Thoracic aorta (tissue), 2 donors: ENCODE measurements around the gene DPM3. TPM values are rescaled to one million over a fixed set of nuclear protein-coding genes. Genes with fewer than 3 reads are reported as not detected.
"Not testable (repeated sequence)": the region's sequence is repeated elsewhere in the genome, so short reads cannot be mapped to it uniquely, and the experiment has no call there.

Source experiments
- ATAC-seq: fragments of 150-250 bp; one replicate; pipeline ENCODE4 v1.8.0; 2017; ENCODE audit warnings: low read depth; ENCODE audit not compliant: insufficient number of reproducible peaks, low FRiP score
- DNase-seq: peaks from one replicate; pipeline ENCODE4 v3.0.0-alpha.2; 2020; ENCODE audit warnings: low spot score
- H3K27ac ChIP-seq, 2 donors: fragments of 200-600 bp; sonication (generic); 1 replicate in 1 of 2; 2 replicates in 1 of 2; pipeline ENCODE4 v1.5.1; 2016; ENCODE audit warnings: mild to moderate bottlenecking in 2 of 2, moderate library complexity in 2 of 2
- H3K27me3 ChIP-seq: fragments of 200-600 bp; sonication (generic); replicated peaks from 2 replicates; pipeline ENCODE4 v1.6.0; 2016; ENCODE audit warnings: mild to moderate bottlenecking; ENCODE audit not compliant: insufficient read depth
- H3K36me3 ChIP-seq: fragments of 200-600 bp; sonication (generic); one replicate; pipeline ENCODE4 v1.5.1; 2016
- H3K4me1 ChIP-seq, 2 donors: fragments of 200-600 bp; sonication (generic); 1 replicate in 1 of 2; 2 replicates in 1 of 2; pipeline versions ENCODE4 v1.5.1 to v1.6.0; 2016; ENCODE audit warnings: low read depth in 2 of 2, mild to moderate bottlenecking in 1 of 2; ENCODE audit not compliant: control insufficient read depth in 1 of 2
- H3K4me3 ChIP-seq: fragments of 200-600 bp; sonication (generic); 2 replicates; pipeline ENCODE4 v1.5.1; 2016; ENCODE audit warnings: mild to moderate bottlenecking
- H3K9me3 ChIP-seq: fragments of 200-600 bp; sonication (generic); 2 replicates; pipeline ENCODE4 v1.5.1; 2016
- total RNA-seq, 2 donors: library from RNA; depleted of rRNA; stranded (reverse); fragments of >200 nt; gene quantifications; one replicate each; pipeline versions ENCODE4 v1.1.0 to v1.2.3, GENCODE V29; 2016
- TF ChIP-seq, protein P1 (sequence below): fragments of 200-600 bp; sonication (generic); IDR thresholded peaks from one replicate; pipeline ENCODE4 v1.5.1; 2019; ENCODE audit warnings: antibody characterized with exemption

The DPM3 gene
- total RNA-seq, 2 donors from 2014 or later, result 28.8 to 68.6 TPM

DNA sequence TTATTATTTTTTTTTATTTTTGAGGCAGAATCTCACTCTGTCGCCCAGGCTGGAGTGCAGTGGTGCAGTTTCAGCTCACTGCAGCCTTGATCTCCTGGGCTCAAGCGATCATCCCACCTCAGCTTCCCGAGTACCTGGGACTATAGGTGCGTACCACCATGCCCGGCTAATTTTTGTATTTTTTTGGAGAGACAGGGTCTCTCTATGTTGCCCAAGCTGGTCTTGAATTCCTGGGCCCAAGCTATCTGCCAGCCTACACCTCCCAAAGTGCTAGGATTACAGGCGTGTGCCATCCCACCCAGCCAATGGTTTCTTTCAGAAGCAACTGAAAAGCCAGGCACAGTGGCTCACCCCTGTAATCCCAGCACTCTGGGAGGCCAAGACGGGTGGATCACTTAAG, 30.5 kb upstream of the DPM3 start:
- H3K27ac ChIP-seq, result no peak overlapping the region
- H3K36me3 ChIP-seq, result peaks cover 7% of the 10 kb centered on the region
- TF ChIP-seq, protein P1, sequence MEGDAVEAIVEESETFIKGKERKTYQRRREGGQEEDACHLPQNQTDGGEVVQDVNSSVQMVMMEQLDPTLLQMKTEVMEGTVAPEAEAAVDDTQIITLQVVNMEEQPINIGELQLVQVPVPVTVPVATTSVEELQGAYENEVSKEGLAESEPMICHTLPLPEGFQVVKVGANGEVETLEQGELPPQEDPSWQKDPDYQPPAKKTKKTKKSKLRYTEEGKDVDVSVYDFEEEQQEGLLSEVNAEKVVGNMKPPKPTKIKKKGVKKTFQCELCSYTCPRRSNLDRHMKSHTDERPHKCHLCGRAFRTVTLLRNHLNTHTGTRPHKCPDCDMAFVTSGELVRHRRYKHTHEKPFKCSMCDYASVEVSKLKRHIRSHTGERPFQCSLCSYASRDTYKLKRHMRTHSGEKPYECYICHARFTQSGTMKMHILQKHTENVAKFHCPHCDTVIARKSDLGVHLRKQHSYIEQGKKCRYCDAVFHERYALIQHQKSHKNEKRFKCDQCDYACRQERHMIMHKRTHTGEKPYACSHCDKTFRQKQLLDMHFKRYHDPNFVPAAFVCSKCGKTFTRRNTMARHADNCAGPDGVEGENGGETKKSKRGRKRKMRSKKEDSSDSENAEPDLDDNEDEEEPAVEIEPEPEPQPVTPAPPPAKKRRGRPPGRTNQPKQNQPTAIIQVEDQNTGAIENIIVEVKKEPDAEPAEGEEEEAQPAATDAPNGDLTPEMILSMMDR, result no peak
- no peak for ATAC-seq
- H3K27me3 ChIP-seq, result no peaks in the 10 kb centered on the region
- peaks cover 6 to 31% of the 10 kb centered on the region in 2 donors for H3K4me1 ChIP-seq
- DNase-seq, result no peak
- H3K9me3 ChIP-seq, result no peaks in the 10 kb centered on the region
- H3K4me3 ChIP-seq, result no peak overlapping the region

DNA sequence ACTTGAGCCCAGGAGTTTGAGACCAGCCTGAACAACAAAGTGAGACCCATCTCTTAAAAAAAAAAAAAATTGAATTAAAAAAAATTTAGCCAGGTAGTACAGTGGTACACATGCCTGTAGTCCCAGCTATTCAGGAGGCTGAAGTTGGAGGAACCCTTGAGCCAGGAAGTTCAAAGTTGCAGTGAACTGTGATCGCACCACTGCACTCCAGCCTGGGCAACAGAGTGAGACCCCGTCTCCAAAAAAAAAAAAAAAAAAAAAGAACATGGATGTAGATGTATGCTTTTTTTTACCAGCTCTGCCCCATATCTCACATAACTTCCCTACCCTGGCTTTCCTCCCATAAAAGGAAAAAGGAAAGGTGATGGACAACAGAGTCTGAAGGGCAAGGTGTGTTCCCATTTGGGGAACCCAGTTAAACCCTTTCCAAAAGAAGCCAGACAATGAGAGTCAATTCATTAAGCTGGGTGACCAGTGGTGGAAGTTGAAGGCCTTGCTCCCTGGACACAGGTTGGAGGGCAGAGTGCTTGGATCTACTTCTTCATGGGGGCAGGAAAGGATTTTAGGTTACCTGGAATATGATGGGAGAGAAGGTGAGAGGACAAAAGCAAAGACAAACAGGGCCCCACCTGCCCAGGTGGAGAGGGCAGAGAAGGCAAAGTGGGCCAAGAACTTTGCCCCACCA, 29.9 kb upstream of the DPM3 start:
- no peak for ATAC-seq
- Histone ChIP-seq H3K4me3 (no peak overlapping the region), H3K36me3 (peaks cover 7% of the 10 kb centered on the region), H3K27me3 (no peaks in the 10 kb centered on the region), H3K4me1 (peaks cover 6 to 31% of the 10 kb centered on the region in 2 donors), H3K27ac (no peak overlapping the region), H3K9me3 (no peaks in the 10 kb centered on the region)
- TF ChIP-seq, protein P1, result no peak
- no peak for DNase-seq

DNA sequence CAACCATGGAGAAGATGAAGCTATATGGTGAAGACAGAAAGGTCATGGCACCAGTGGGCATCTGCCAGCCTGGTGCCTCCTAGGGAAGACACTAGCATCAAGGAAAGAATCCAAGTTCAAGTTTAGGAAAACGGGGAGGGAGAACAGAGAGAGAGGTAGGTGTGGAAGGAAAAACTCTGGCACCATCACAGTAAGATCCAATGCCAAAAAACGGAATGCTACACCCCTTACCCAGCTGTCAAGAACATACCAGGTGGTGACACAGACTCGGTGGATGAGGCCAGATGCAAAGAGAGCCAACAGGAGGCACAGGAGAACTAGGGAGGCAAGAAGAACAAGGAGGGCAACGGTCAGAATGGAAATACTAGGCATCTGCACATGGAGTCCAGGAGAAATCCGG, 29.2 kb upstream of the DPM3 start:
- H3K9me3 ChIP-seq, result no peaks in the 10 kb centered on the region
- DNase-seq (no peak), ATAC-seq (no peak)
- H3K4me1 ChIP-seq, result peaks cover 6 to 27% of the 10 kb centered on the region in 2 donors
- TF ChIP-seq, protein P1, result no peak
- H3K27ac ChIP-seq, result no peak overlapping the region
- no peak overlapping the region for H3K4me3 ChIP-seq
- no peaks in the 10 kb centered on the region for H3K27me3 ChIP-seq
- H3K36me3 ChIP-seq, result peaks cover 7% of the 10 kb centered on the region

DNA sequence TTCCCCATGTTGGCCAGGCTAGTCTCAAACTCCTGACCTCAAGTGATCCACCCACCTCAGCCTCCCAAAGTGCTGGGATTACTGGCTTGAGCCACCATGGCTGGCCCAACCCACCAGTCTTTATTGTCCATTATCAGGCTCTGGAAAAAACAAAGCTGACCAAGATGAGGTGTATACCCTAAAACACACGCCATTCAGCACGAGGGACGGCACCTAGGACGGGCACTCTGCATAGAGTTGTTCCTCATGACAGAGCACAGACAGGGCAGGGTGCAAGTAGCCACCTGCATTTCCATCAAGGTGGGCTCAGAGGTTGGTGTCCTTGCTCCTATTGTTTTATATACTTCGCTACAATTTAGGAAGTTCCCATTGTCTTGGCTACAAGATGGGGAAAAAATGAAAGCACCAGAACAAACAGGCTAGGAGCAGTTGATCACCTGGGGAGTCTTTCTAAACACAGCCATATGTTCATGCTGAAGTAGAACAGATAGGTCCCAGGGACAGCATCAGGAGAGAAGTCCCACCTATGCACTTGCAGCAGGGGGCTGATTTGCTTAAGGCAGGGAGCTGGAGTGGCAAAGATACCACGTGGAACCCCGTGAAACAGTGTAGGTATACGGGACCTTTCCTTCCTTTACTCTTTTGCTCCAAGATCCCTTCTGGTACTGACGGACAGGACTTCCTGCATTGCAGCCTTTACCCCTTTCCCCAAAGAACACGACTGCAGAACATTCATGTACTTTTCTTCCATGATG, 28.3 kb upstream of the DPM3 start:
- Histone ChIP-seq H3K4me3 (no peak overlapping the region), H3K4me1 (peaks cover 6 to 18% of the 10 kb centered on the region in 2 donors), H3K27me3 (no peaks in the 10 kb centered on the region), H3K9me3 (no peaks in the 10 kb centered on the region), H3K27ac (no peak overlapping the region), H3K36me3 (peaks cover 7% of the 10 kb centered on the region)
- DNase-seq, result no peak
- TF ChIP-seq, protein P1, result no peak
- ATAC-seq, result no peak

DNA sequence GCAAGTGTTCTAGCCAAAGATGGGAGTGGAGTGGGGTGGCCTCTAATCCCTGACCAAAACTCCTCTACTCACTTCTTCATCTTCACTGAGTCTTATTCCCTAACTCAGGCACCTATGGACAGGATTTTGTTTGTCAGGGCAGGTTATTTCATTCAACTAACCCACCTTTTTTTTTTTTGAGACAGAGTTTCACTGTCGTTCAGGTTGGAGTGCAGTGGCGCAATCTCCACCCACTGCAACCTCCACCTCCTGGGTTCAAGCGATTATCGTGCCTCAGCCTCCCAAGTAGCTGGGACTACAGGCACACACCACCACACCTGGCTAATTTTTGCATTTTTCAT, 27.7 kb upstream of the DPM3 start:
- H3K9me3 ChIP-seq, H3K27me3 ChIP-seq, H3K27ac ChIP-seq, ATAC-seq, H3K4me3 ChIP-seq, H3K36me3 ChIP-seq, DNase-seq: not testable (repeated sequence)
- peaks cover 6 to 15% of the 10 kb centered on the region in 2 donors for H3K4me1 ChIP-seq
